ENCODE results near the gene STK32B.

DNA sequence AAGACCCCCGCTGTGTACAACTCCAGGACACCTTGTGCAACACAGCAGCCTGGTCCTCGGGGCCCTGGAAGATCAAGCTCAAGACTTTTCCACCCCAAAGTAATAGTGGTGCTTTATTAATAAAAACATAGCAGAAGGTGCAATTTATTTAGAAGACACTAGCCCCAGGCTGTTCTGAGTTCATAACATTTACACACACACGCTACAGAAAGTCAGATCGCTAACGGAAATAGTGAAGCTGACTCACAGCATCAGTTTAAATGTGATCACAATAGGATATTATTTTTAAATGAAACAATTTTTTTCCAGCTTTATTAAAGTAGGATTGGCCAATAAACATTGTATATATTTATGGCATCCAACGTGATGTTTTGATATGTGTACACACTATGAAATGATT, 141.0 kb downstream of the STK32B start:
- TF ChIP-seq, protein P1, sequence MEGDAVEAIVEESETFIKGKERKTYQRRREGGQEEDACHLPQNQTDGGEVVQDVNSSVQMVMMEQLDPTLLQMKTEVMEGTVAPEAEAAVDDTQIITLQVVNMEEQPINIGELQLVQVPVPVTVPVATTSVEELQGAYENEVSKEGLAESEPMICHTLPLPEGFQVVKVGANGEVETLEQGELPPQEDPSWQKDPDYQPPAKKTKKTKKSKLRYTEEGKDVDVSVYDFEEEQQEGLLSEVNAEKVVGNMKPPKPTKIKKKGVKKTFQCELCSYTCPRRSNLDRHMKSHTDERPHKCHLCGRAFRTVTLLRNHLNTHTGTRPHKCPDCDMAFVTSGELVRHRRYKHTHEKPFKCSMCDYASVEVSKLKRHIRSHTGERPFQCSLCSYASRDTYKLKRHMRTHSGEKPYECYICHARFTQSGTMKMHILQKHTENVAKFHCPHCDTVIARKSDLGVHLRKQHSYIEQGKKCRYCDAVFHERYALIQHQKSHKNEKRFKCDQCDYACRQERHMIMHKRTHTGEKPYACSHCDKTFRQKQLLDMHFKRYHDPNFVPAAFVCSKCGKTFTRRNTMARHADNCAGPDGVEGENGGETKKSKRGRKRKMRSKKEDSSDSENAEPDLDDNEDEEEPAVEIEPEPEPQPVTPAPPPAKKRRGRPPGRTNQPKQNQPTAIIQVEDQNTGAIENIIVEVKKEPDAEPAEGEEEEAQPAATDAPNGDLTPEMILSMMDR (IDR thresholded peaks at IDR 0.05 in 4 of 5, conservative IDR thresholded peaks at IDR 0.05 in 1 of 5), result no peak
- TF ChIP-seq POLR2A (IDR thresholded peaks at IDR 0.05), result no peak

Data from gastrocnemius medialis (tissue), 4 donors.